HepG2 (cell line): ENCODE data around the gene KDM2B. TPM values are rescaled to one million over a fixed set of nuclear protein-coding genes. Genes with fewer than 3 reads are reported as not detected.

Experiments used
- ATAC-seq: fragments of 200-7000 bp; cut with Tn5 transposase; 3 replicates; pipeline ENCODE4 v1.9.1; 2020; ENCODE audit warnings: mild to moderate bottlenecking, moderate library complexity
- BruUV-seq: library from RNA; stranded (reverse); fragments of 400-500 nt; replicated peaks from 2 replicates; lab custom pipeline; 2021; lab: Mats Ljungman, UMichigan
- CTCF ChIA-PET: fragments of 300-600 bp; formaldehyde crosslinking; extraction: SDS; loops from one replicate; lab custom pipeline; 2021; ENCODE audit warnings: low total read pairs, inconsistent platforms, low intra/inter-chr PET ratio; lab: Yijun Ruan, JAX
- POLR2A ChIA-PET: fragments of 350-600 bp; sonication (Branson Sonifier 250); formaldehyde crosslinking; loops from one replicate; lab custom pipeline; 2020; ENCODE audit warnings: antibody characterized with exemption, inconsistent platforms; lab: Yijun Ruan, JAX
- DNase-seq: peaks from one replicate; pipeline ENCODE4 v3.0.0-alpha.2; 2015; ENCODE audit warnings: low spot score
- FAIRE-seq: peaks from 3 replicates; lab custom pipeline; 2011; peaks lifted over from hg19 to GRCh38; lab: Jason Lieb, UNC
- H2AFZ ChIP-seq: one replicate; pipeline ENCODE4 v1.6.1; 2011; ENCODE audit warnings: low read length, inconsistent platforms
- H3K27ac ChIP-seq: fragments of 300-600 bp; 3 replicates; pipeline ENCODE4 v1.8.0; 2011; ENCODE audit warnings: mixed run types, mild to moderate bottlenecking, mixed read lengths, low read length, inconsistent platforms; ENCODE audit not compliant: insufficient read depth; ENCODE audit errors: extremely low read length
- H3K27me3 ChIP-seq, 2 experiments: fragments of 200-600 bp in 1 of 2; 2 replicates in 1 of 2; 3 replicates in 1 of 2; pipeline versions ENCODE4 v1.6.0 to v1.8.0; 2011; ENCODE audit warnings: low read length in 2 of 2, mild to moderate bottlenecking in 2 of 2, moderate library complexity in 2 of 2, inconsistent platforms in 1 of 2; ENCODE audit not compliant: insufficient read depth in 2 of 2, control insufficient read depth in 1 of 2
- H3K36me3 ChIP-seq, 2 experiments: fragments of 200-600 bp in 1 of 2; replicated peaks in 1 of 2; 2 replicates in 1 of 2; 3 replicates in 1 of 2; pipeline versions ENCODE4 v1.5.1 to v1.8.0; 2011; ENCODE audit warnings: low read length in 2 of 2, inconsistent platforms in 1 of 2; ENCODE audit not compliant: insufficient read depth in 2 of 2, control insufficient read depth in 1 of 2
- H3K4me1 ChIP-seq: 2 replicates; pipeline ENCODE4 v1.5.1; 2012; ENCODE audit warnings: low read length, inconsistent platforms; ENCODE audit not compliant: insufficient read depth
- H3K4me2 ChIP-seq: 2 replicates; pipeline ENCODE4 v1.6.0; 2011; ENCODE audit warnings: low read depth, low read length, inconsistent platforms
- H3K4me3 ChIP-seq, 3 experiments: fragments of 200-600 bp in 1 of 3; sonication (generic), shearing (Covaris generic) in 1 of 3; replicated peaks in 1 of 3; 2 replicates each; pipeline ENCODE4 v1.5.1; 2011 to 2016; ENCODE audit warnings: low read length in 3 of 3, inconsistent platforms in 2 of 3, low read depth in 2 of 3, mild to moderate bottlenecking in 2 of 3, control low read depth in 1 of 3, mixed read lengths in 1 of 3; ENCODE audit not compliant: insufficient read depth in 1 of 3
- H3K79me2 ChIP-seq: one replicate; pipeline ENCODE4 v1.6.1; 2011; ENCODE audit warnings: low read length, inconsistent platforms; ENCODE audit not compliant: insufficient read depth
- H3K9ac ChIP-seq: 2 replicates; pipeline ENCODE4 v1.6.0; 2011; ENCODE audit warnings: mild to moderate bottlenecking, low read depth, low read length, inconsistent platforms; ENCODE audit not compliant: insufficient read depth
- H3K9me3 ChIP-seq: 2 replicates; pipeline ENCODE4 v1.5.1; 2012; ENCODE audit warnings: mild to moderate bottlenecking, low read length
- H4K20me1 ChIP-seq: 2 replicates; pipeline ENCODE4 v1.6.0; 2011; ENCODE audit warnings: inconsistent platforms, mild to moderate bottlenecking, low read length, moderate library complexity; ENCODE audit not compliant: insufficient read depth
- ERF ChIP-seq: IDR thresholded peaks from 2 replicates; pipeline ENCODE4 v1.6.1; 2018; ENCODE audit warnings: missing biosample characterization, missing genetic modification reagents
- HIVEP1 ChIP-seq: sonication (generic); formaldehyde crosslinking; IDR thresholded peaks from 2 replicates; pipeline ENCODE4 v1.4.0; 2020; ENCODE audit warnings: mild to moderate bottlenecking, missing genetic modification reagents
- KAT7 ChIP-seq: IDR thresholded peaks from 2 replicates; pipeline ENCODE4 v1.6.1; 2018; ENCODE audit warnings: borderline replicate concordance, missing compliant biosample characterization
- KLF15 ChIP-seq: sonication (generic); formaldehyde crosslinking; IDR thresholded peaks from 2 replicates; pipeline ENCODE4 v1.8.1; 2023; ENCODE audit warnings: borderline replicate concordance, mild to moderate bottlenecking, inconsistent platforms, missing genetic modification reagents, mixed read lengths
- MEIS1 ChIP-seq: sonication (generic); formaldehyde crosslinking; IDR thresholded peaks from 2 replicates; pipeline ENCODE4 v1.9.0; 2021; ENCODE audit warnings: mild to moderate bottlenecking, missing genetic modification reagents, moderate library complexity, borderline replicate concordance
- RNF2 ChIP-seq: fragments of 450-650 bp; conservative IDR thresholded peaks from 2 replicates; pipeline ENCODE4 v1.6.1; 2016; ENCODE audit warnings: low read depth
- RXRA ChIP-seq: sonication (generic); formaldehyde crosslinking; IDR thresholded peaks from 2 replicates; pipeline ENCODE4 v1.5.1; 2020; ENCODE audit warnings: missing genetic modification reagents
- SIX4 ChIP-seq: sonication (generic); formaldehyde crosslinking; IDR thresholded peaks from 2 replicates; pipeline ENCODE4 v1.4.0; 2020; ENCODE audit warnings: missing genetic modification reagents
- SKI ChIP-seq: fragments of 450-650 bp; IDR thresholded peaks from one replicate; pipeline ENCODE4 v1.6.1; 2018; ENCODE audit warnings: mild to moderate bottlenecking; ENCODE audit not compliant: partially characterized antibody
- YEATS2 ChIP-seq: sonication (generic); formaldehyde crosslinking; IDR thresholded peaks from 2 replicates; pipeline ENCODE4 v1.4.0; 2020; ENCODE audit warnings: missing genetic modification reagents, borderline replicate concordance
- ZBTB33 ChIP-seq: sonication (generic); formaldehyde crosslinking; IDR thresholded peaks from 2 replicates; pipeline ENCODE4 v1.4.0; 2020; ENCODE audit warnings: missing genetic modification reagents
- ZNF275 ChIP-seq: sonication (generic); formaldehyde crosslinking; IDR thresholded peaks from 2 replicates; pipeline ENCODE4 v1.8.0; 2022; ENCODE audit warnings: missing genetic modification reagents, mild to moderate bottlenecking, inconsistent platforms, borderline replicate concordance
- ZNF451 ChIP-seq: sonication (generic); formaldehyde crosslinking; IDR thresholded peaks from 2 replicates; pipeline ENCODE4 v1.5.0; 2020; ENCODE audit warnings: mild to moderate bottlenecking, missing genetic modification reagents
- ZNF619 ChIP-seq: sonication (generic); formaldehyde crosslinking; IDR thresholded peaks from 2 replicates; pipeline ENCODE4 v1.4.0; 2020; ENCODE audit warnings: mild to moderate bottlenecking, missing genetic modification reagents
- ZNF749 ChIP-seq: sonication (generic); formaldehyde crosslinking; IDR thresholded peaks from 2 replicates; pipeline ENCODE4 v1.8.0; 2022; ENCODE audit warnings: mild to moderate bottlenecking, missing genetic modification reagents, moderate library complexity, borderline replicate concordance
- WGBS: methylation state at CpG from one replicate; pipeline ENCODE4 v1.1.6; 2017; ENCODE audit warnings: low lambda C conversion rate; 5-methylcytosine and 5-hydroxymethylcytosine counted together
- in situ Hi-C: cut with HindIII; loops from 2 replicates; pipeline ENCODE4 v1.10.0; 2017; ENCODE audit warnings: low pct_unique_long_range_greater_than_20kb; ENCODE audit not compliant: extremely low pct_ligation_motif_present
- intact Hi-C: fragments of 100-400 bp; cut with micrococcal nuclease; formaldehyde crosslinking; loops from one replicate; pipeline ENCODE4 v1.10.0; 2022; ENCODE audit not compliant: unreplicated experiment
- polyA plus RNA-seq, 8 experiments: library from polyadenylated mRNA; depleted of rRNA in 3 of 8; stranded (reverse) in 7 of 8; unstranded in 1 of 8; fragments of >200 nt; fragmentation: Illumina TruSeq in 4 of 8; extraction: Trizol in 4 of 8; gene quantifications; 2 replicates each; pipeline versions ENCODE4 v1.2.1 to v1.2.3, GENCODE V29; 2011 to 2016; ENCODE audit warnings: low read depth in 4 of 8, missing spikeins in 1 of 8, mixed read lengths in 1 of 8; ENCODE audit not compliant: insufficient read depth in 1 of 8
- total RNA-seq, 5 experiments: library from RNA; depleted of rRNA; stranded (reverse); fragments of >200 nt; fragmentation: Illumina TruSeq; extraction: Trizol; gene quantifications; 2 replicates each; pipeline ENCODE4 v1.2.3, GENCODE V29; 2016; ENCODE audit warnings: low read depth in 1 of 5
- TF ChIP-seq, protein P1 (sequence below): sonication (generic); formaldehyde crosslinking; IDR thresholded peaks from 2 replicates; pipeline ENCODE4 v1.4.0; 2020; ENCODE audit warnings: mild to moderate bottlenecking, missing genetic modification reagents
- TF ChIP-seq, protein P2 (sequence below): sonication (generic); formaldehyde crosslinking; IDR thresholded peaks from 2 replicates; pipeline ENCODE4 v1.5.0; 2020; ENCODE audit warnings: mild to moderate bottlenecking, missing genetic modification reagents
- TF ChIP-seq, protein P3 (sequence below): sonication (generic); formaldehyde crosslinking; IDR thresholded peaks from 2 replicates; pipeline ENCODE4 v1.4.0; 2020; ENCODE audit warnings: missing genetic modification reagents, mild to moderate bottlenecking, borderline replicate concordance

The KDM2B gene
- total and polyA plus RNA-seq, 2 of the 13 experiments (the other 11 are each of a cell fraction or from before 2014, with no cell fraction given), result 17.5 to 26.1 TPM

DNA sequence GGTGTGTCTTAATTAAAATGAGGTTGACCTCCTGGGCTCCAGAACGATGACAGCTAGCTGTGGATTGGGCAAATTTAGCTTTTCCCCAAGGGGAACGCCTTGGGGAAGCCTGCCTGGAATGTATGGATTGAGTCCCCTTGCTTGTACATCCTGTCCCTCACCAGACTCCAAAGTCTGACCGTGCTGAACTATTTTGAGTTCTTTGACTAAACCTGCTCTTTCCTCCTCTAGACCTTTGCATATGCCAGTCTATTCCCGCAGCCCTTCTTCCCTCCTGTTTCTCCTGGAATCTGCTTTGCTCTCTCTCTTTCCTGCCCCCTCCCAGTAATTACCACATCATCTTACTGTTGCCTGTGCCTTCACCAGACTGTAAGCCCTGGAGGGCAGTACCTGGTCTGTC is 11.5 kb upstream of the KDM2B start:
- Histone ChIP-seq H3K4me1 (peaks cover 31% of the 10 kb centered on the region), H3K79me2 (no peaks in the 10 kb centered on the region), H3K36me3 (no peaks in the 10 kb centered on the region), H3K27ac (peak overlapping the region; percentile 15), H3K9me3 (no peaks in the 10 kb centered on the region), H2AFZ (no peak overlapping the region), H3K27me3 (no peaks in the 10 kb centered on the region), H3K9ac (no peak overlapping the region), H3K4me3 (no peak overlapping the region), H3K4me2 (no peak overlapping the region), H4K20me1 (no peaks in the 10 kb centered on the region)
- peak; percentile 45 for ATAC-seq
- ChIA-PET POLR2A (no interaction called here), CTCF (no interaction called here)
- no peak for TF ChIP-seq KLF15 (CRISPR knock-in tag)
- no peak for TF ChIP-seq ERF (CRISPR knock-in tag)
- no peak for TF ChIP-seq ZNF749 (CRISPR knock-in tag)
- no peak for TF ChIP-seq SKI
- no peak for TF ChIP-seq SIX4 (CRISPR knock-in tag)
- TF ChIP-seq, protein P1, sequence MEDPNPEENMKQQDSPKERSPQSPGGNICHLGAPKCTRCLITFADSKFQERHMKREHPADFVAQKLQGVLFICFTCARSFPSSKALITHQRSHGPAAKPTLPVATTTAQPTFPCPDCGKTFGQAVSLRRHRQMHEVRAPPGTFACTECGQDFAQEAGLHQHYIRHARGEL, result no peak
- TF ChIP-seq ZNF619 (CRISPR knock-in tag), result no peak
- TF ChIP-seq, protein P2, sequence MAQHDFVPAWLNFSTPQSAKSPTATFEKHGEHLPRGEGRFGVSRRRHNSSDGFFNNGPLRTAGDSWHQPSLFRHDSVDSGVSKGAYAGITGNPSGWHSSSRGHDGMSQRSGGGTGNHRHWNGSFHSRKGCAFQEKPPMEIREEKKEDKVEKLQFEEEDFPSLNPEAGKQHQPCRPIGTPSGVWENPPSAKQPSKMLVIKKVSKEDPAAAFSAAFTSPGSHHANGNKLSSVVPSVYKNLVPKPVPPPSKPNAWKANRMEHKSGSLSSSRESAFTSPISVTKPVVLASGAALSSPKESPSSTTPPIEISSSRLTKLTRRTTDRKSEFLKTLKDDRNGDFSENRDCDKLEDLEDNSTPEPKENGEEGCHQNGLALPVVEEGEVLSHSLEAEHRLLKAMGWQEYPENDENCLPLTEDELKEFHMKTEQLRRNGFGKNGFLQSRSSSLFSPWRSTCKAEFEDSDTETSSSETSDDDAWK (CRISPR knock-in tag), result no peak
- TF ChIP-seq ZBTB33, result no peak
- TF ChIP-seq YEATS2 (CRISPR knock-in tag), result no peak
- TF ChIP-seq ZNF451 (CRISPR knock-in tag), result no peak
- TF ChIP-seq RXRA (CRISPR knock-in tag), result no peak
- TF ChIP-seq KAT7 (CRISPR knock-in tag), result no peak
- TF ChIP-seq ZNF275 (CRISPR knock-in tag), result no peak
- TF ChIP-seq, protein P3, sequence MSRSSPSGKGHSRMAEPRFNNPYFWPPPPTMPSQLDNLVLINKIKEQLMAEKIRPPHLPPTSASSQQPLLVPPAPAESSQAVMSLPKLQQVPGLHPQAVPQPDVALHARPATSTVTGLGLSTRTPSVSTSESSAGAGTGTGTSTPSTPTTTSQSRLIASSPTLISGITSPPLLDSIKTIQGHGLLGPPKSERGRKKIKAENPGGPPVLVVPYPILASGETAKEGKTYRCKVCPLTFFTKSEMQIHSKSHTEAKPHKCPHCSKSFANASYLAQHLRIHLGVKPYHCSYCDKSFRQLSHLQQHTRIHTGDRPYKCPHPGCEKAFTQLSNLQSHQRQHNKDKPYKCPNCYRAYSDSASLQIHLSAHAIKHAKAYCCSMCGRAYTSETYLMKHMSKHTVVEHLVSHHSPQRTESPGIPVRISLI (CRISPR knock-in tag), result no peak
- TF ChIP-seq MEIS1 (CRISPR knock-in tag), result no peak
- no peak for TF ChIP-seq HIVEP1
- no peak for TF ChIP-seq RNF2
- intact Hi-C loops (no loop called here), in situ Hi-C loops (no loop called here)
- BruUV-seq, result no TSS peak
- no peak for DNase-seq
- 26% methylated on average over 4 of the region's 4 CpGs for WGBS
- no peak for FAIRE-seq
